ENCODE measurements around the gene PSMA6.
A peak's percentile ranks its signal among the peaks of the same experiment; 100 is the strongest.
"Not testable (repeated sequence)": the region's sequence is repeated elsewhere in the genome, so short reads cannot be mapped to it uniquely, and the experiment has no call there.

Gene PSMA6

GRCh38 chr14:35326375-35326774, 34.2 kb downstream of the PSMA6 start:
- no peak for DNase-seq

- DNase-seq, result no peak
Observed at GRCh38 chr14:35331605-35332516, 39.7 kb downstream of the PSMA6 start.

- no peak for DNase-seq
Observed at GRCh38 chr14:35332517-35333263, 40.5 kb downstream of the PSMA6 start.

GRCh38 chr14:35333264-35333730, 41.1 kb downstream of the PSMA6 start:
- no peak for DNase-seq

- DNase-seq, result no peak
Observed at GRCh38 chr14:35333797-35334743, 41.9 kb downstream of the PSMA6 start.

- DNase-seq, result no peak
Observed at GRCh38 chr14:35335388-35336092, 43.4 kb downstream of the PSMA6 start.

- not testable (repeated sequence) for DNase-seq
Observed at GRCh38 chr14:35336171-35336493, 44.0 kb downstream of the PSMA6 start.

- DNase-seq, result peak; percentile 60
Observed at GRCh38 chr14:35336494-35337268, 44.5 kb downstream of the PSMA6 start.

- no peak for DNase-seq
Observed at GRCh38 chr14:35337269-35338255, 45.4 kb downstream of the PSMA6 start.

GRCh38 chr14:35338731-35339405, 46.7 kb downstream of the PSMA6 start:
- no peak for DNase-seq

- no peak for DNase-seq
Observed at GRCh38 chr14:35339761-35340406, 47.7 kb downstream of the PSMA6 start.

- DNase-seq, result no peak
Observed at GRCh38 chr14:35340616-35341453, 48.7 kb downstream of the PSMA6 start.

GRCh38 chr14:35341454-35341750, 49.2 kb downstream of the PSMA6 start:
- no peak for DNase-seq

- DNase-seq, result peak; percentile 75
Observed at GRCh38 chr14:35341751-35342488, 49.7 kb downstream of the PSMA6 start.

GRCh38 chr14:35342489-35343010, 50.4 kb downstream of the PSMA6 start:
- no peak for DNase-seq

GRCh38 chr14:35343702-35344101, 51.5 kb downstream of the PSMA6 start:
- no peak for DNase-seq

Data from fibroblast of upper back skin (primary cell).